Activated naive CD8-positive, alpha-beta T cell (primary cell): ENCODE measurements around the gene EVX2.
A peak's percentile ranks its signal among the peaks of the same experiment; 100 is the strongest.

Source experiments
- H3K27ac Mint-ChIP-seq: one replicate; pipeline ENCODE4 v1.8.0; 2021; ENCODE audit warnings: mixed read lengths
- H3K27me3 Mint-ChIP-seq: one replicate; pipeline ENCODE4 v1.8.0; 2021; ENCODE audit warnings: mixed read lengths
- H3K36me3 Mint-ChIP-seq: one replicate; pipeline ENCODE4 v1.8.0; 2021; ENCODE audit warnings: mixed read lengths
- H3K4me1 Mint-ChIP-seq: one replicate; pipeline ENCODE4 v1.8.0; 2021; ENCODE audit warnings: low read depth, mixed read lengths
- H3K4me3 Mint-ChIP-seq: one replicate; pipeline ENCODE4 v1.8.0; 2021; ENCODE audit warnings: mild to moderate bottlenecking, mixed read lengths
- H3K9me3 Mint-ChIP-seq: one replicate; pipeline ENCODE4 v1.8.0; 2021; ENCODE audit warnings: low read depth, mixed read lengths

Gene EVX2

DNA sequence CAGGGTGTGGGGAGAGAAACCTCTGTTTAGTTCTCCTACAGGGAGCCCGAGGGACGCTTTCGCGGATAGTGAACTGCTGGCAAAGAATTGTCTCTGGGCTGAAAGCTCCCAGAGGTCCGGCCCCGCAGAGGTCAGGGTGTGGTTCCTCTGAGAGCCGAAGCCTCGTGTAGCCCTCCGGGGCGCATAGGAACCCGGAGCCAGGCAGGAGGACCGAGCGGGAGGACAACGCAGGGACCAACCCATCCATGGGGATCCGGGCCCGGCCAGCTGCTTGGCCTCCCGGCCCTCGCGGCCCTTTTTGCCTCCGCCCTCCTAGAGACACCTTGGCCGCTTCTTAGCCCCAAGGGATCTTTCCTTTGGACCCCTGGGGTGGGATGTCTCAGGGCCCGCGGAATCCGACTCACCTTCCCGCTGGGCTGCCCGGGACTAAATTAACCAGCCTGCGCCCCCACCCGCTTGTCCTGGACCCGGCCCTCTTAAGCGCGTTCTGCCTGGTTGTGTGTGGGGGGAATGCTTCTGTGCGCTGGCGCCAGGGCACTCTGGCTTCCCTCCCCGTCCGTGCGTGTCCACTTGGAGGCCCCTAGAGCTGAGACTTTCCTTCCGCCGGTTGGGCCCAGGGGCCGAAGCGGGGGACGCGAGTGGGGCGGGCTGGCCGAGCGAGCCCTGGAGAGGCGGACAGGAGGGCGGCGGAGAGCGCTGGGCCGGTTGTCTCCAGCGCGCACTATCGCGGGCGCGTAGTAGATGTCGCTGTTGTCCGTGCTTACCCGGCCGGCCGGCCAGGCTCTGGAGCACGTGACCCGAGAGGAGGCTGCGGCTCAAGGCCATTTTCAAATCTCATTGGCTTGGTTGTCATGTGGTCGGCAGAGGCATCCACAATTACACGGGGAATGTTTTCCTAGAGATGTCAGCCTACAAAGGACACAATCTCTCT lies 32.4 kb upstream of the EVX2 start, which contains the start of gene HOXD10:
Gene HOXD10, plus strand, starts transcription at position 896 of the 931 bp plus-strand sequence. CDS start 56 bp downstream, outside the sequence.
- H3K36me3 Mint-ChIP-seq = peaks cover 6% of the 10 kb centered on the region
- H3K27ac Mint-ChIP-seq = peak within 1 kb of the TSS; percentile 66
- peaks cover 4% of the 10 kb centered on the region for H3K4me1 Mint-ChIP-seq
- H3K27me3 Mint-ChIP-seq = peaks cover 62% of the 10 kb centered on the region
- peaks cover 3% of the 10 kb centered on the region for H3K9me3 Mint-ChIP-seq
- no peak within 1 kb of the TSS for H3K4me3 Mint-ChIP-seq

DNA sequence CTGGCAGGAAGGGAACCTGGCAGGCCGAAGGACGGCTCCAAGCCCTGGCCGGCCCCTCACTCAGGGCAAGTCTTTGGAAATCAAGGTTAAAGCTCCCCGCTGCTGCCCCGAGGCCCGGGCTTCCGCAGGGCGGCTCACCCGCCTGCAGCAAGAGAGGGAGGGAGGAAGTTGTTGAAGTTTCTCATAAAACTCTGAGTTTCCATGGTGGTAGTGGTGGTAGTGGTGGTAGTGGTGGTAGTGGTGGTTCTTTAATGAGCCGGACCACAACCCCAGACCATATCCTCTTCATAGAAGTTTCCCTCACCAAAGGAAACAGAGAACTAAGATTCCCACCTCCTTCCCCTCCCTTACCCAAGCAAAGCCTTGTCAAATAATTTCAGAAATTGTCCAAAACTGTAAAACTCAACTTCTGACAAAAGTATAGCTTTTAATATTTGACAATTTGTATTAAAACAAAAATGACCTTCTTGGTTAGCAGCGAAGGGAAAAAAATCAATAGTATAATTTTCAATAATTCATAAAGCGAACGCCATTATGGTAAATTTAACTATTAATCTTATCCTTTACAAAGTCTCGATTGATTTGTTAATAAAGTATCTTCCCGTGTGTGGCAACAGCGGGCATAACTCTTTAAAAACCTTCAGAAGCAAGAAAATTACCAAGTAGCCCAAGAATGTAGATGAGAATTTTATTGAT lies 31.3 kb upstream of the EVX2 start:
- peaks cover 61% of the 10 kb centered on the region for H3K27me3 Mint-ChIP-seq

GRCh38 chr2:176114120-176114929 lies 30.6 kb upstream of the EVX2 start:
- Mint-ChIP-seq H3K27ac (no peak overlapping the region), H3K4me1 (peaks cover 6% of the 10 kb centered on the region), H3K4me3 (no peak overlapping the region), H3K9me3 (peaks cover 3% of the 10 kb centered on the region), H3K36me3 (peaks cover 7% of the 10 kb centered on the region), H3K27me3 (peaks cover 61% of the 10 kb centered on the region)

More for the DNA sequence above, 31.3 kb upstream of the EVX2 start:
- H3K4me1 Mint-ChIP-seq = peaks cover 5% of the 10 kb centered on the region
- H3K4me3 Mint-ChIP-seq = no peak overlapping the region
- H3K9me3 Mint-ChIP-seq = peaks cover 3% of the 10 kb centered on the region
- H3K36me3 Mint-ChIP-seq = peaks cover 7% of the 10 kb centered on the region
- no peak overlapping the region for H3K27ac Mint-ChIP-seq

DNA sequence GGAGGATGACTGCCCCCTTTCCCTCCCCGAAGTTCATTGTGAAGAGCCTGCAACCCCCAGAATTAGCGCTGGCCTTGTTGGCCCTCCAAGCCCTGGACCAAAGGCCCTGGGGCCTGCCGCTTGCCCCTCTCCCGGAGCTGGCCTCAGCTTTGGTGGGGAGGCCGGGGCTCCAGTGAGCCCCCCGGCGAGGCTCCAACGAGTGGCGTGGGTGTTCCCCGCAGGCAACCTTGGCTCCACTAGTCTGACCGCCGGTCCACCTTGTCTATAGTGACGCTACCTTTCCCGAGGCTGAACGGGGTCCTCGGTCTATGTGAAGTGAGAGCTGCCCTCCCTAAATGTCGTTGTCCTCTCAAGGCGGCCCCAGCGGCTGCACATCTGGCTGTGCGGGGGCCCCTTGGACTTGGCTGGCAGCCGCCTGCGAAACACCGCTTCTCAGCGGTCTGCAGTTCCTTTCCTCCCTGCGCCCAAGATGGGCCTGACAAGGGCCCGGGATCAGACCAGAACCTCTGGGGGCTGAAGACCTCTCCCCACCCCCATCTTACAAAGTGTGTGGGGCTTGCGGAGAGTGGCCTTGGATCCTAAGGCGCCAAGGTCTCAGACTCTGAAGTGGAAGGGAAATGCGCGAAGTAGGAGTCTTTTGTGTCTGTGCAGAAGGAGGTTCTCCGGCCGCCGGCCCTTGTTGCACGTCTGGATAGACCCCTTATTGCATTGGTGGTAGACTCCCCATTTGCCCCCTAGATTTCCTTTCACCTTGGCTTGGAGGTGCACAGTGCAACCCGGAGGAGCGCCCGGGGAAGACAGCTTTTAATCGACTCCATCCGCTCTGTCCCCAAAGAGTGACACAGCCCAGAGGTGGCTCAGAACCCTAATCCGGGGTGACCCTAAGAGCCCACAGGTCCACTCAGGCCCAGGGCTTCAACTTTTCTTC lies 28.9 kb upstream of the EVX2 start:
- Mint-ChIP-seq H3K27ac (peak overlapping the region; percentile 22), H3K4me3 (no peak overlapping the region), H3K36me3 (peaks cover 4% of the 10 kb centered on the region), H3K4me1 (peaks cover 8% of the 10 kb centered on the region), H3K9me3 (no peaks in the 10 kb centered on the region), H3K27me3 (peaks cover 55% of the 10 kb centered on the region)

DNA sequence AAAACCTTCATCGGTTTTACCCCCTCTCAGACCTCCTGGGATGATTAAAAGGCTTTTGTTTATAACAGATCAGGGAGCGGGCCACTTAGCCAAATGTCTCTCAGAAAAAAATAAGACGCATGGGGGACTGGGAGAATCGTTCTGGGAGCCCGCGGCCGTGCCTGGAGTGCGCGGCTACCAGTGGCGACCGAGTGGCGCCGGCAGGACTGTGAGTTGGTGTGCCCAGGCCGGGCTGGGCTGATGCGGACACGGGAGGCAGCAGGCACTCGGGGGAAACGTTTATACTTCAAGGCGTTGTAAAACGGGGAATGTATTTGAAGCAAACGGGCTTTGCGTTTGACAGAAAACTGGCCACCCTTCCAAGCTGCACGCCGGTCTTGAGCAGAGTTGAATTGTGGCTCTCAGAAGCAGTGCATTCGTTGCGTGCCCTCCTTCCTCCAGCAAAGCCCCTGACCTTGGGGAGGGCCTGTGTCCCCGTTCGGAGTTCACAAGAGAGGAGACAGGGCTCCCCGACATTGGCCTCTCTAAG lies 28.1 kb upstream of the EVX2 start:
- Mint-ChIP-seq H3K27me3 (peaks cover 55% of the 10 kb centered on the region), H3K9me3 (no peaks in the 10 kb centered on the region), H3K27ac (no peak overlapping the region), H3K36me3 (peaks cover 4% of the 10 kb centered on the region), H3K4me3 (no peak overlapping the region), H3K4me1 (peaks cover 11% of the 10 kb centered on the region)

DNA sequence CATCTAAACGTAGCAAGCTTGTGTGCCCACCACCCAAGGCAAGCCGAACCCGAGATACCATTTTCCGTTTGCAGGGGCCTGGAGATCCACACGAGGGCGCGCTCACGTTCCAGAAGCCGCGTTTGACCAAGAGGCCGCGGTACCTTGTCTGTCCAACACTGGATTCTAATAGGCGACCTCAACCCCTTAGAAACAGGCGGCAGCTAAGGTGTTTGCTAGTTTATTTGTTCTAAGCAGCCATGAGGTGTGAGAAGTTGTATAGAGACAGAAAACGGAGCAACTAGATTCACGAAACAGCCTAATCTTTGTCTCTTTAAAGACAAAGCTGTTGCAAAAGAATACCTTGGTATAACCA lies 27.5 kb upstream of the EVX2 start:
- Mint-ChIP-seq H3K36me3 (peaks cover 2% of the 10 kb centered on the region), H3K9me3 (no peaks in the 10 kb centered on the region), H3K27me3 (peaks cover 53% of the 10 kb centered on the region), H3K4me3 (no peak overlapping the region), H3K4me1 (peaks cover 13% of the 10 kb centered on the region), H3K27ac (no peak overlapping the region)

- peaks cover 19% of the 10 kb centered on the region for H3K4me1 Mint-ChIP-seq
- no peak overlapping the region for H3K4me3 Mint-ChIP-seq
- H3K9me3 Mint-ChIP-seq = no peaks in the 10 kb centered on the region
- no peak overlapping the region for H3K27ac Mint-ChIP-seq
- H3K36me3 Mint-ChIP-seq = peaks cover 2% of the 10 kb centered on the region
- peaks cover 56% of the 10 kb centered on the region for H3K27me3 Mint-ChIP-seq
These were observed 26.9 kb upstream of the EVX2 start for GRCh38 chr2:176110415-176111308.

DNA sequence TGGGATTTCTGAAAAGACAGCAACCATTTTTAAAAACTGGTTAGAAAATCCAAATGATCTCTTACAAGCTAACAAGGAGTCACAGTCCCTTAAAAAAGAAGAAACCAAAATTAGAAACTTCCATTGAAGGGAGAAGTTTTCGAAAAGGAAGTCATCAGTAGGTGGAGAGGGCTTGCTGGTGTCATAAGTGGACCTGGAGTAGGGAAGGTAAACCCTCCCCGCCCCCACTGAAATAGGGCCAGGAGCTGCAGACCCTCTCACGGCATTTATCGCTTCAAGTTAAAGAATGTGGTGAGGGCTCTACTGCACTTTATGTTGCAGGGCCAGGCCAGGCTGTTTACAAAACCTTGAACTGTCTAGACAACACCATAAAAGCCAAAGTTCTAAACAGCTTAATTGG lies 26.2 kb upstream of the EVX2 start:
- H3K4me1 Mint-ChIP-seq = peaks cover 23% of the 10 kb centered on the region
- H3K9me3 Mint-ChIP-seq = no peaks in the 10 kb centered on the region
- H3K36me3 Mint-ChIP-seq = peaks cover 2% of the 10 kb centered on the region
- H3K27ac Mint-ChIP-seq = peak overlapping the region; percentile 25
- no peak overlapping the region for H3K4me3 Mint-ChIP-seq
- peaks cover 60% of the 10 kb centered on the region for H3K27me3 Mint-ChIP-seq

DNA sequence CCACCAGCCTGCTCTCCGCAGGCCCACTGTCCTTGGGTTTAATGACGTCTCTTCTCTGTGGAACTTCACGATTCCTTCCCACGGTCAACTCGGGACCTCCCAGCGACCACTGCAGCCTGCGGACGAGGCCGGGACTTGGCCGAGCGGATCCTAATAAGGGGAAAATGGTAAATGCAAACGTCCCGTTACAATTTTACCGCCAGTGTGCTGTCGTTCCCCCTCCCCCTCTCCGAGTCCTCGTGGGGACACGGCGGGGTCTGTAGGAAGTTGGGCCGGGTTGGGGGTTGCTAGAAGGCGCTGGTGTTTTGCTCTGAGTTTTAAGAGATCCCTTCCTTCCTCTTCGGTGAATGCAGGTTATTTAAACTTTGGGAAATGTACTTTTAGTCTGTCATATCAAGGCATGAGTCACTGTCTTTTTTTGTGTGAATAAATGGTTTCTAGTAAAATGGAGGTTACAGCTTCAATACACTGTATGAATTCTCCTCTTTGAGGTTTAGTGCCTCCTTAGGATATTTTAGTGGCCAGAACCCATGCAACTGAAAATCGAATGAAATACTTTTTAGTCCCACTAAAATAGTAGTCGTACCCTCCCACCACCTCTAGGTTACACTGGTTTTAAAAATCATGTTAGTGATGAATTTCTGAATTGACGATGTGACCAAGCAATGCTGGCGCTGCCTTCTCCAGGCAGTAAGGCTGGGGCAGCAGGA lies 25.6 kb upstream of the EVX2 start:
- peaks cover 61% of the 10 kb centered on the region for H3K27me3 Mint-ChIP-seq
- peak overlapping the region; percentile 23 for H3K4me3 Mint-ChIP-seq
- H3K27ac Mint-ChIP-seq = peak overlapping the region; percentile 25
- no peaks in the 10 kb centered on the region for H3K9me3 Mint-ChIP-seq
- H3K36me3 Mint-ChIP-seq = peaks cover 2% of the 10 kb centered on the region
- H3K4me1 Mint-ChIP-seq = peaks cover 28% of the 10 kb centered on the region

- H3K4me1 Mint-ChIP-seq = peaks cover 32% of the 10 kb centered on the region
- no peaks in the 10 kb centered on the region for H3K9me3 Mint-ChIP-seq
- no peak overlapping the region for H3K27ac Mint-ChIP-seq
- no peak overlapping the region for H3K4me3 Mint-ChIP-seq
- H3K27me3 Mint-ChIP-seq = peaks cover 58% of the 10 kb centered on the region
- H3K36me3 Mint-ChIP-seq = peaks cover 2% of the 10 kb centered on the region
These were observed 24.0 kb upstream of the EVX2 start for GRCh38 chr2:176107731-176108181.

DNA sequence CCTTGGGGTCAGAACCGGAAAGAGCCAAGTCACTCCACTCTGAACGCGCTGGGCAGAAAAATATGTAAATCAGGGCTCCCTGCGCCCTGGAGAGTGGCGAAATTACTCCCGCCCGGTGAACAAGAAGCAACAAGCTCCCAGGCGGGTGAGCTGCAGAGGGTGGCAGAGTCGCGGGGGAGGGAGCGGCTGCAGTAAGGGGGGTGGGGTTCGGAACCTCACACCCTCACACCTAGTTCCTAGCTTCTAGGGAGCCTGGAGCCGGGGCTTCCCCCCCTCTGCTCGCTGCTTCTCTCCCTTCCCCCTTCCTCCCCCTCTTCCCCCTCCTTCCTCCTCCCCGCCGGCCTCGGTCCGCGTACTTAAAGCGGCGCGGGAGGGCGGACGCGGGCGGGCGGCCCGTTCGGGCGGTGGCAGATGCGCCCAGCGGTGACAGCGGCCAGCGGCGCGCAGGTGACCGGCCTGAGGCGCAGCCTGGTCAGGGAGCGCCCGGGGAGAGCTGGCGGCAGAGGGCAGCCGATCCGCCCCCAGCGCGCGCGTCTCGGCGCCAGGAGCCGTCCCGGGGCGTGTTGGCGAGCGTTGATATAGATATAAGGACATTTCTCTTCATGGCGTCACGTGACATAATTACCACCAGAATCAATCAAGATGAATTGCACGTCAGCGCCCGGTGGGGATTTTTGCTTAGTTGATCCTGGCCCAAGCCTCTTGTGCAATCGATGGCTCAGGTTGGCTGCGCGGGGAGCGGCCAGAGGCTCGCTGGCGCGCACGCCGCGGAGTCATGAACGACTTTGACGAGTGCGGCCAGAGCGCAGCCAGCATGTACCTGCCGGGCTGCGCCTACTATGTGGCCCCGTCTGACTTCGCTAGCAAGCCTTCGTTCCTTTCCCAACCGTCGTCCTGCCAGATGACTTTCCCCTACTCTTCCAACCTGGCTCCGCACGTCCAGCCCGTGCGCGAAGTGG lies 23.1 kb upstream of the EVX2 start, which contains the start of gene HOXD11:
Gene HOXD11, plus strand, starts transcription at position 700 of the 959 bp plus-strand sequence. Its CDS starts 76 bp downstream, at position 776.
- Mint-ChIP-seq H3K36me3 (peaks cover 2% of the 10 kb centered on the region), H3K9me3 (no peaks in the 10 kb centered on the region), H3K27ac (peak within 1 kb of the TSS; percentile 41), H3K4me3 (peak within 1 kb of the TSS; percentile 84), H3K4me1 (peaks cover 32% of the 10 kb centered on the region), H3K27me3 (peaks cover 61% of the 10 kb centered on the region)
